Measurements from ENCODE around the gene MAP3K10. TPM values are rescaled to one million over a fixed set of nuclear protein-coding genes. Genes with fewer than 3 reads are reported as not detected.
A peak's percentile ranks its signal among the peaks of the same experiment; 100 is the strongest.
"Not testable (repeated sequence)": the region's sequence is repeated elsewhere in the genome, so short reads cannot be mapped to it uniquely, and the experiment has no call there.

MAP3K10 gene
- polyA plus RNA-seq, 1 donor from 2014 or later = 0.44 TPM

- Mint-ChIP-seq H3K4me3 (no peak within 1 kb of the TSS), H3K36me3 (peaks cover 2% of the 10 kb centered on the region), H3K27me3 (peaks cover 41% of the 10 kb centered on the region)
Observed at GRCh38 chr19:40217934-40218890, 27.0 kb downstream of the MAP3K10 start, which contains the start of gene TTC9B. TTC9B (minus strand) TSS chr19:40218384; CDS start chr19:40218381, 3 bp downstream.

DNA sequence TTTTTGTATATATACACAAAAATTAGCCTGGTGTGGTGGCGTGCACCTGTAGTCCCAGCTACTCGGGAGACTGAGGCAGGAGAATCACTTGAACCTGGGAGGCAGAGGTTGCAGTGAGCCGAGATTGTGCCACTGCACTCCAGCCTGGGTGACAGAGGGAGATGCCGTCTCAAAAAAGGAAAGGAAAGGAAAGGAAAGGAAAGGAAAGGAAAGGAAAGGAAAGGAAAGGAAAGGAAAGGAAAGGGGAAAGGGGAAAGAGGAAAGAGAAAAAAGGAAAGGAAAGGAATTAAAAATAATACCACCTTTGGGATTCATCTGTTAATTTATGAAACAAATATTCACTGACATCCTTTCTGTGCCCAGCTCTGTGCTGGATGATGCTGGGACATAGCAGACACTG, 27.8 kb downstream of the MAP3K10 start:
- H3K27me3 Mint-ChIP-seq = peaks cover 44% of the 10 kb centered on the region

More at GRCh38 chr19:40217934-40218890, 27.0 kb downstream of the MAP3K10 start, which contains the start of gene TTC9B:
- Mint-ChIP-seq H3K27ac (peak within 1 kb of the TSS in 1 of 3 donors; percentile 66), H3K4me1 (peaks cover 4 to 6% (median 5%) of the 10 kb centered on the region in 3 donors), H3K9me3 (peaks cover 3% of the 10 kb centered on the region in 3 donors)

DNA sequence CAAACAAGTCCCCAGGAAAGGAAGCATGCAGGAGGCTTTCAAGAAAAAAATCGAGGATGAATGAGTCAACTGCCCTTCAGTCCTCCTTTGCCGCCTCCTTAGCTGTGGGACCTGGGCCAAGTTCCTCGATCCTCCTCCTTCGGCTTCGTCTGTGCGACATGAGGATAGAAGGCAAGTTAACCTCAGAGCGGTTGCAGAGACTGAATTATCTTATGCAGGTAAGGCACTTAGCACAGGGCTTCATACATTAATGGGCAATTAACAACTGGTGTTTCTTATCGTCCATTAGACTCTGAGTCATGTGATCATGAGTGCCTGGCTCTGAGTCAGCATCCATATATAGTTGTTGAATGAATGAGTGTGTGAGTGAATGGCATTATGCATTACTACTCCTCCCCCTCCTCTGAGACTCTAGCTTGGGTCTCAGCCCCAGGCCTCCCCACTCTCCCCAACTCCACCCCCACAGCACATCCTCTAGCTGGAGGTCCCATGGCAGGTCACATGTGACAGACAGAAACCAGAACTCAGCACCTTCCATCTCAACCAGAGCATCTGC, 28.6 kb downstream of the MAP3K10 start:
- peak overlapping the region in 1 of 4 donors; percentile 27 for H3K4me3 Mint-ChIP-seq
- H3K27me3 Mint-ChIP-seq = peaks cover 51% of the 10 kb centered on the region
- H3K4me1 Mint-ChIP-seq = peaks cover 4 to 6% (median 5%) of the 10 kb centered on the region in 3 donors

More for the DNA sequence above, 27.8 kb downstream of the MAP3K10 start:
- H3K4me3 Mint-ChIP-seq, H3K4me1 Mint-ChIP-seq, H3K36me3 Mint-ChIP-seq, H3K9me3 Mint-ChIP-seq: not testable (repeated sequence)
- H3K27ac Mint-ChIP-seq = peak overlapping the region in 1 of 3 donors; percentile 66

GRCh38 chr19:40220674-40221073, 29.4 kb downstream of the MAP3K10 start:
- no peak overlapping the region for H3K4me3 Mint-ChIP-seq
- H3K27me3 Mint-ChIP-seq = peaks cover 59% of the 10 kb centered on the region
- peak overlapping the region in 1 of 3 donors; percentile 74 for H3K27ac Mint-ChIP-seq
- H3K9me3 Mint-ChIP-seq = peaks cover 3 to 8% (median 3%) of the 10 kb centered on the region in 3 donors
- peaks cover 2% of the 10 kb centered on the region for H3K36me3 Mint-ChIP-seq
- peaks cover 5 to 10% (median 8%) of the 10 kb centered on the region in 3 donors for H3K4me1 Mint-ChIP-seq

More for the DNA sequence above, 28.6 kb downstream of the MAP3K10 start:
- H3K36me3 Mint-ChIP-seq = peaks cover 2% of the 10 kb centered on the region
- H3K9me3 Mint-ChIP-seq = peaks cover 3% of the 10 kb centered on the region in 3 donors
- peak overlapping the region in 2 of 3 donors; percentile 0 to 66 for H3K27ac Mint-ChIP-seq

DNA sequence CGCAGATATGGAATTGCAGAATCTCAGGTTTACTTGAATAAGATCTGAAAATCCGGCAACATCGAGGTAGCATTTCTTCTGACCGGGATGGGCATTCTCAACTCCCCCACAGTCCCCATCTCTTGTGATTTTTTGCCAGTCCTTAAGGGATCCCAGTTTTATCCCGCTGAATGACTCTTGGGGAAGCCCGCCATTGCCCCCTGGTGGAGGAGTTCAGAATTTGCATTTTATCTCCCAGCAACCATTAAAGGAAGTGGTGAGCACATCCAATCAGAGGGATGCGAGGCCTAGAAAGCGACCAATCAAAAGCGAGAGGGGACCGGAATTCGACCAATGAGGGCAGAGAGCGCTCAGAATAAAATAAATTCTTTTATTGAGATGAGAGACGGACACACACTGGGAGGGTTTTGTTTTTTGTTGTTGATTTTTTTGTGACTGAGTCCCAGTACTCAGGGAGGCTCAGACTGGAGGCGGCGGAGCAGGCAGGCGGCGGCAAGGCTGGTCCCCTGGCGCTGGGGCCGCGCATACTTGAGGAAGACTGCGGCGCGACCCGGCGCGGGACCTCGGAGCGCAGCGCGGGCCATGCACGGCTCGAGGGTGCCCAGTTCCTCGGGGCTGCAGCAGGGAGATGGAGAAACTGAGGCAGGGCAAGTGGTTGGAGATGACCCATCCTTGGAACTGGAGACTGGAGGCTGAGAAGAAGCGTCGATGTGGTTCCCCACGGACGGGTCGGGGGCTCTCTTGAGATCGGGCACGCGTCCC, 30.8 kb downstream of the MAP3K10 start:
- Mint-ChIP-seq H3K4me3 (peak overlapping the region; percentile 6 to 61 (median 32)), H3K9me3 (peaks cover 3 to 8% (median 3%) of the 10 kb centered on the region in 3 donors), H3K27me3 (peaks cover 58% of the 10 kb centered on the region)

GRCh38 chr19:40223135-40223822, 32.1 kb downstream of the MAP3K10 start:
- peaks cover 3 to 8% (median 3%) of the 10 kb centered on the region in 3 donors for H3K9me3 Mint-ChIP-seq
- peaks cover 8 to 16% (median 15%) of the 10 kb centered on the region in 3 donors for H3K4me1 Mint-ChIP-seq
- H3K27ac Mint-ChIP-seq = no peak overlapping the region
- peaks cover 2% of the 10 kb centered on the region for H3K36me3 Mint-ChIP-seq
- no peak overlapping the region for H3K4me3 Mint-ChIP-seq
- H3K27me3 Mint-ChIP-seq = peaks cover 54% of the 10 kb centered on the region

More for the DNA sequence above, 30.8 kb downstream of the MAP3K10 start:
- Mint-ChIP-seq H3K4me1 (peaks cover 8 to 15% (median 14%) of the 10 kb centered on the region in 3 donors), H3K27ac (peak overlapping the region; percentile 74 to 92 (median 75)), H3K36me3 (peaks cover 2% of the 10 kb centered on the region)

GRCh38 chr19:40224342-40225150, 33.3 kb downstream of the MAP3K10 start:
- Mint-ChIP-seq H3K4me1 (peaks cover 8 to 20% (median 15%) of the 10 kb centered on the region in 3 donors), H3K9me3 (peaks cover 3 to 8% (median 3%) of the 10 kb centered on the region in 3 donors), H3K27ac (no peak overlapping the region), H3K4me3 (peak overlapping the region in 1 of 4 donors; percentile 17), H3K36me3 (peaks cover 2% of the 10 kb centered on the region), H3K27me3 (peaks cover 42% of the 10 kb centered on the region)

DNA sequence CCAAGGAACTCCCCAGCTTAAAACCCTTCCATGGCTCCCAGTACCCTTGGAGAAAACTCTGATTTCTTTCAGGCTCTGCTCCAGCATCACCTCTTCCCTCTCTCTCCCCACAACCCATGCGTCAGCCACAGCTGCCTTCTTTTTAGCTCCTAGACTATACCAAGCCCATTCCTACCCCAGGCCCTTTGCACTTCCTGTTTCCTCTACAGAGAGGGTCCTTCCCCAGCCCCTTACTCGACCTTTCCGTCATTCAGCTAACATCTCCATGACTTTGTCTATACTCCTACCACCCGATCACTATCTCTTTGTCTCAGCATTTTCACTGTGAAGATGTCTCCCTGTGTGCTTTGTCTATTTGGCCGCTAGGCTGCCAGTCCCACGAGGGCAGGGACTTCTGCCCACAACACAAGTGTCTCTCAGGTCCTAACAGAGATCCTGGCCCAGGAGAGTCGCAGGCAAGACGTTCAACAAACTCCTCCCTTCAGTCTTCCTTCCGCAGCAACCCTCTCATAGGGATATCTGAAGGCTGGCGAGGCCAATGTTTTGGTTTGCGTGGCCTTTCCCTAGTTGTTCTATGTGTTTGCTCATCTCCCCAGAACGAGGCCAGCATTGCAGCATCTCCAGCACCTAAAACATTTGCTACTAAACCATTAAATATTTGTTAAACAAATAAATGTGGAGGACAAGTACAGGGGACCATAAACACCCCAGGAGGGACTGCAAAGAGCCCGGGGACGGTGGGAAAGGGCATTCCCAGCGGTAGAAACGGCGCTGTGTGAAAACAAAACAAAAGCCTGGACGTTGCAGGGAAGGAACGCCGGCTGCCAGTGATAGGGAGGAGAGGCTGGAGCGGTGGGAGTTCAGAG, 34.4 kb downstream of the MAP3K10 start:
- Mint-ChIP-seq H3K27me3 (peaks cover 37% of the 10 kb centered on the region), H3K27ac (peak overlapping the region; percentile 2 to 82 (median 76)), H3K9me3 (peaks cover 3 to 8% (median 3%) of the 10 kb centered on the region in 3 donors), H3K4me1 (peaks cover 8 to 20% (median 15%) of the 10 kb centered on the region in 3 donors), H3K36me3 (peaks cover 2% of the 10 kb centered on the region), H3K4me3 (peak overlapping the region in 2 of 4 donors; percentile 35 to 57)

- Mint-ChIP-seq H3K27me3 (peaks cover 29% of the 10 kb centered on the region), H3K27ac (no peak overlapping the region), H3K4me1 (peaks cover 2 to 15% (median 8%) of the 10 kb centered on the region in 3 donors), H3K36me3 (peaks cover 2% of the 10 kb centered on the region), H3K9me3 (peaks cover 0 to 5% (median 0%) of the 10 kb centered on the region in 3 donors), H3K4me3 (no peak overlapping the region)
Observed at GRCh38 chr19:40228346-40228745, 37.1 kb downstream of the MAP3K10 start.

- peak overlapping the region in 1 of 4 donors; percentile 5 for H3K4me3 Mint-ChIP-seq
Observed at GRCh38 chr19:40228863-40229262, 37.6 kb downstream of the MAP3K10 start.

GRCh38 chr19:40229484-40229883, 38.3 kb downstream of the MAP3K10 start:
- Mint-ChIP-seq H3K27me3 (peaks cover 20% of the 10 kb centered on the region), H3K4me3 (no peak overlapping the region), H3K4me1 (peaks cover 2 to 15% (median 8%) of the 10 kb centered on the region in 3 donors), H3K9me3 (peaks cover 0 to 5% (median 0%) of the 10 kb centered on the region in 3 donors), H3K27ac (no peak overlapping the region), H3K36me3 (peaks cover 2% of the 10 kb centered on the region)

More at GRCh38 chr19:40228863-40229262, 37.6 kb downstream of the MAP3K10 start:
- H3K9me3 Mint-ChIP-seq = peaks cover 0 to 5% (median 0%) of the 10 kb centered on the region in 3 donors
- H3K36me3 Mint-ChIP-seq = peaks cover 2% of the 10 kb centered on the region
- H3K4me1 Mint-ChIP-seq = peaks cover 2 to 15% (median 8%) of the 10 kb centered on the region in 3 donors
- no peak overlapping the region for H3K27ac Mint-ChIP-seq
- H3K27me3 Mint-ChIP-seq = peaks cover 26% of the 10 kb centered on the region

- Mint-ChIP-seq H3K27me3 (peaks cover 17% of the 10 kb centered on the region), H3K27ac (no peak overlapping the region), H3K4me1 (peaks cover 2 to 15% (median 8%) of the 10 kb centered on the region in 3 donors), H3K9me3 (peaks cover 0 to 5% (median 0%) of the 10 kb centered on the region in 3 donors), H3K36me3 (peaks cover 2% of the 10 kb centered on the region), H3K4me3 (no peak overlapping the region)
Observed at GRCh38 chr19:40229926-40230417, 38.7 kb downstream of the MAP3K10 start.
